Thyroid gland (tissue), 4 donors: ENCODE results near the gene UNKL. TPM values are rescaled to one million over a fixed set of nuclear protein-coding genes. Genes with fewer than 3 reads are reported as not detected.

ENCODE experiments used
- DNase-seq, 2 donors: peaks; one replicate each; pipeline ENCODE4 v3.0.0-alpha.2; 2019
- H3K27ac ChIP-seq, 3 donors: fragments of 200-600 bp; sonication (generic); 1 replicate in 2 of 3; 2 replicates in 1 of 3; pipeline ENCODE4 v1.5.1; 2016 to 2019; ENCODE audit warnings: mild to moderate bottlenecking in 1 of 3, moderate library complexity in 1 of 3
- H3K27me3 ChIP-seq: fragments of 200-600 bp; sonication (generic); one replicate; pipeline ENCODE4 v1.5.1; 2019
- H3K36me3 ChIP-seq, 2 donors: fragments of 200-600 bp; sonication (generic); one replicate each; pipeline ENCODE4 v1.5.1; 2016 to 2019
- H3K4me1 ChIP-seq, 2 donors: fragments of 200-600 bp; sonication (generic); one replicate each; pipeline ENCODE4 v1.5.1; 2017 to 2019
- H3K4me3 ChIP-seq, 3 donors: fragments of 200-600 bp; sonication (generic); replicated peaks in 1 of 3; 1 replicate in 2 of 3; 2 replicates in 1 of 3; pipeline ENCODE4 v1.5.1; 2016; ENCODE audit warnings: mild to moderate bottlenecking in 1 of 3
- H3K9me3 ChIP-seq: fragments of 200-600 bp; sonication (generic); one replicate; pipeline ENCODE4 v1.5.1; 2017
- POLR2A ChIP-seq, 2 donors: fragments of 450-650 bp; IDR thresholded peaks; one replicate each; pipeline ENCODE4 v1.6.1; 2017; ENCODE audit warnings: antibody characterized with exemption in 2 of 2, mild to moderate bottlenecking in 2 of 2, moderate library complexity in 1 of 2
- WGBS, 2 donors: methylation state at CpG; one replicate each; pipeline ENCODE4 v1.1.5; 2017; 5-methylcytosine and 5-hydroxymethylcytosine counted together
- intact Hi-C: fragments of 100-400 bp; cut with DNase I; formaldehyde crosslinking; loops from one replicate; pipeline ENCODE4 v1.15.1; 2023
- total RNA-seq, 4 donors: library from RNA; depleted of rRNA; stranded (reverse); fragments of >200 nt; gene quantifications; one replicate each; pipeline ENCODE4 v1.2.3, GENCODE V29; 2016
- TF ChIP-seq, protein P1 (sequence below), 6 experiments: fragments of 200-600 bp in 3 of 6; fragments of 450-650 bp in 3 of 6; sonication (generic) in 3 of 6; IDR thresholded peaks; one replicate each; pipeline ENCODE4 v1.5.1; 2016 to 2019; ENCODE audit warnings: antibody characterized with exemption in 6 of 6, mild to moderate bottlenecking in 2 of 6, inconsistent platforms in 1 of 6, moderate library complexity in 1 of 6

Gene UNKL
- total RNA-seq, 4 donors from 2014 or later = 26.2 to 46.9 (median 31.3) TPM

DNA sequence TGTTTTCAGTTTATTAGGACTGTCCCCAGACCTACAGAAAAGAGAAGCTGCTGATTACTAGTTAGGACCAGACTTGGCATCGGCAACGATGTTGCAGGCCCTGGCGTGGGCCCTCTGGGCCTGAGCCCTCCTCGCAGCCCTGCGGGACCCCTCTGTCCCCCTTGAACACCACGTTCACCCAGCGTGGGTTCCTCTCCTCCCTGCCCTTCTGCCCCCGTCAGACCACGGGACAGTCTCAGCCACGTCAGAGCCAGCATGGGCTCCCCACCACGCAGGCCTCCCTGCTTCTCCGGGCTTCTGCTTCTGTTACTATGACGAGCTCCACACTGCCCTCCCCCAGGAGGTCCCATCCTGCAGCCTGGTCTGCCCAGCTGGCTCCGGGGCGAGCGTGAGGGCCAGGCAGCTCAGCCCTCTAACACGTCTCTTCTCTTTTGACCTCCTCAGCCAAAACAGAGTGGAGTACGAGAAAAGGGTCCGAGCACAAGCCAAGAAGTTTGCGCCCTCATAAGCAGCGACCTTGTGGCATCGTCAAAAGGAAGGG, 90.1 kb downstream of the UNKL start:
- no peak overlapping the region for H3K27ac ChIP-seq
- 81 to 87% methylated on average over 22 of the region's 22 CpGs for WGBS, 2 donors
- no peak for DNase-seq
- TF ChIP-seq, protein P1, sequence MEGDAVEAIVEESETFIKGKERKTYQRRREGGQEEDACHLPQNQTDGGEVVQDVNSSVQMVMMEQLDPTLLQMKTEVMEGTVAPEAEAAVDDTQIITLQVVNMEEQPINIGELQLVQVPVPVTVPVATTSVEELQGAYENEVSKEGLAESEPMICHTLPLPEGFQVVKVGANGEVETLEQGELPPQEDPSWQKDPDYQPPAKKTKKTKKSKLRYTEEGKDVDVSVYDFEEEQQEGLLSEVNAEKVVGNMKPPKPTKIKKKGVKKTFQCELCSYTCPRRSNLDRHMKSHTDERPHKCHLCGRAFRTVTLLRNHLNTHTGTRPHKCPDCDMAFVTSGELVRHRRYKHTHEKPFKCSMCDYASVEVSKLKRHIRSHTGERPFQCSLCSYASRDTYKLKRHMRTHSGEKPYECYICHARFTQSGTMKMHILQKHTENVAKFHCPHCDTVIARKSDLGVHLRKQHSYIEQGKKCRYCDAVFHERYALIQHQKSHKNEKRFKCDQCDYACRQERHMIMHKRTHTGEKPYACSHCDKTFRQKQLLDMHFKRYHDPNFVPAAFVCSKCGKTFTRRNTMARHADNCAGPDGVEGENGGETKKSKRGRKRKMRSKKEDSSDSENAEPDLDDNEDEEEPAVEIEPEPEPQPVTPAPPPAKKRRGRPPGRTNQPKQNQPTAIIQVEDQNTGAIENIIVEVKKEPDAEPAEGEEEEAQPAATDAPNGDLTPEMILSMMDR (IDR thresholded peaks at IDR 0.05) = no peak
- no peak for TF ChIP-seq POLR2A (IDR thresholded peaks at IDR 0.05)
- no peaks in the 10 kb centered on the region for H3K9me3 ChIP-seq
- H3K36me3 ChIP-seq = peaks cover 46 to 49% of the 10 kb centered on the region in 2 donors
- H3K4me1 ChIP-seq = no peaks in the 10 kb centered on the region
- H3K27me3 ChIP-seq = no peaks in the 10 kb centered on the region
- H3K4me3 ChIP-seq = no peak overlapping the region
- intact Hi-C loops = no loop called here

DNA sequence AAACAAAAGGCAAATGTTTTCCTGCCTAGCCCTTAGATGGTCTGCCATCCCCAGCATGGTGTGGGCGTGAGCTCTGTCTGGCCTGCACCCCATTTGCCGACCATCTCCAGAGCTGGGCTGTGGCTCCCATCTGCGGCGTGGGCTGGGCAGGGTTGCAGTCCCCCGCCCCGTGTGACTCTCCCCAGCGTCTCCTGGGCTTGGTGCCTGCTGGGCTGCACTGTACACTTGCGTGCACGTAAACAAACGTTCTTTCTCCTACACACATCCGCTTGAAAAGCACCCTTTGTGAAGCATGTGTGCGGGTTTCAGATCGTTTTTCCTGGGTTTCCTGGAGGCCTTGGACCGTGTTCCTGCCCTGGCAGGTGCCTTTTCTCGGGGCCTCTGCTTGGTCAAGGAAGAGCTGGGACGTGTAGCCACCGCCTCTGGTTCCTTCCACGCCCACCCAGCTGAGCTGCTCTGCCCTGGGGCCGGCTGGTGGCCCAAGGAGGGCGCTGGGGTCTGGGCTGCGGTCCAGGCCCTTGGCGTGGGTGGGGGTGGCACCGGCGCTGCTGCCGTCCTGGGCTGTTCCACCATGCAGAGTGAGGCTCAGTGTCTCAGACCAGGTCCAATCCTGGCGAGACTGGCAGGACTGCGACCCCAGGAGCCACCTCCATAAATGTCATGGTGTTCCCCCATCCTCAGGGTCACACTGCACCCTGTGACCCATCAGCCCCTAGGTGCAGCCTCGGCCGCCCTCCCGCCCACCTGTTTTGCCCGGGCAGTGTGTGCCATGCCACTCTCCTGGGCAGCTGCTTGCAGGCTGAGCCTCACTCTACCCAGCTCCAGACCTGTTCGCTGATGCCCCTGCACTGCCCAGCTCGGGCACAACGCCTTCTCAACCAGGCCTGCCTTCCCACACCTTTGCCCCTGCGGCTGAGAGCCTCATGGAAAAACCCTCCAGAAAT, 90.9 kb downstream of the UNKL start:
- no peak overlapping the region for H3K27ac ChIP-seq
- peaks cover 53 to 57% of the 10 kb centered on the region in 2 donors for H3K36me3 ChIP-seq
- no peaks in the 10 kb centered on the region for H3K4me1 ChIP-seq
- intact Hi-C loops = no loop called here
- H3K27me3 ChIP-seq = no peaks in the 10 kb centered on the region
- H3K4me3 ChIP-seq = no peak overlapping the region
- H3K9me3 ChIP-seq = no peaks in the 10 kb centered on the region
- no peak for DNase-seq
- TF ChIP-seq, protein P1 (IDR thresholded peaks at IDR 0.05) = no peak
- WGBS, 2 donors = 88 to 91% methylated on average over 31 to 33 of the region's 35 CpGs

DNA sequence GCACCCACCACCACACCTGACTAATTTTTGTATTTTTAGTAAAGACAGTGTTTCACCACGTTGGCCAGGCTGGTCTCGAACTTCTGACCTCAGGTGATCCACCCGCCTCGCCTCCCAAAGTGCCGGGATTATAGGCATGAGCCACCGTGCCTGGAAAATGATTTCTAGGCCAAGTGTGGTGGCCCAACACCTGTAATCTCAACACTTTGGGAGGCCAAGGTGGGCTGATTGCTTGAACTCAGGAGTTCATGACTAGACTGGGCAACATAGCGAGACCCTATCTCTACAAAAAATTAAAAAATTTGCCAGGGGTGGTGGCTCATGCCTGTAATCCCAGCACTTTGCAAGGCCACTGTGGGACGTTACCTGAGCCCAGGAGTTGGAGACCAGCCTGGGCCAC, 92.1 kb downstream of the UNKL start:
- Histone ChIP-seq H3K36me3 (peaks cover 65 to 68% of the 10 kb centered on the region in 2 donors), H3K4me3 (no peak overlapping the region), H3K27ac (no peak overlapping the region), H3K27me3 (no peaks in the 10 kb centered on the region), H3K9me3 (no peaks in the 10 kb centered on the region), H3K4me1 (no peaks in the 10 kb centered on the region)
- DNase-seq = no peak
- WGBS, 2 donors = 96 to 100% methylated on average over 8 of the region's 8 CpGs
- TF ChIP-seq POLR2A (IDR thresholded peaks at IDR 0.05) = no peak
- TF ChIP-seq, protein P1 (IDR thresholded peaks at IDR 0.05) = no peak
- intact Hi-C loops = no loop called here

DNA sequence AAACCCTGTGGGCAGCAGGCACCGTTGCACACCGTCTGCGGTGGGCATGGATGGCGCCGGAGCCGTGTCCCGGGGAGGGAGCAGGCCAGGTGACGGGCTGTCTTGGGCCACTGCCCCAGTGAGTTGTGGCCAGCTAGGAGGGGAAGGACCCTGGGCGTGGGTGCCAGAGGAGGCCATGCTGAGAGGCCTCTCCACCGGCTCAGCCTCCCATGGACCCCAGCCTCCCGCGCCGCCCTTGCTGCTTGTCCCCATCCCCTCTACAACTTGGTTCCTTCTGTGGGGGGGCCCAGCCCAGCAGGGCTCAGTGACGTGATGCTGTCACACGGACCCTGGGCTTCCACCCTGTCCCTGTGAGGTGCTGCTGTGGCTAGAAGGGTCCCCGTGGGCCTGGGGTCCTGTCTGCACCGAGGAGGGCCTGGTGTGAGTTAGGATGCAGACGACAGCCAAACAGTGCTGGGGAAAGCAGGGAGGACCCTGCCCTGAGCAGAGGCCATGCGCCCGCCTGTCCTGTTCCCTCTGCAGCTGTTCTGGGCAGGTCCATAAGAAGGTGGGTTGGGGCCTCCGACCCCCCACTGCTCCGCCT, 93.8 kb downstream of the UNKL start:
- no peak for DNase-seq
- WGBS, 2 donors = 83 to 90% methylated on average over 11 to 20 of the region's 22 CpGs
- Histone ChIP-seq H3K9me3 (no peaks in the 10 kb centered on the region), H3K36me3 (peaks cover 82 to 84% of the 10 kb centered on the region in 2 donors), H3K27me3 (no peaks in the 10 kb centered on the region), H3K27ac (no peak overlapping the region), H3K4me3 (no peak overlapping the region), H3K4me1 (no peaks in the 10 kb centered on the region)
- TF ChIP-seq POLR2A (IDR thresholded peaks at IDR 0.05) = no peak
- TF ChIP-seq, protein P1 (IDR thresholded peaks at IDR 0.05) = no peak
- intact Hi-C loops = no loop called here

DNA sequence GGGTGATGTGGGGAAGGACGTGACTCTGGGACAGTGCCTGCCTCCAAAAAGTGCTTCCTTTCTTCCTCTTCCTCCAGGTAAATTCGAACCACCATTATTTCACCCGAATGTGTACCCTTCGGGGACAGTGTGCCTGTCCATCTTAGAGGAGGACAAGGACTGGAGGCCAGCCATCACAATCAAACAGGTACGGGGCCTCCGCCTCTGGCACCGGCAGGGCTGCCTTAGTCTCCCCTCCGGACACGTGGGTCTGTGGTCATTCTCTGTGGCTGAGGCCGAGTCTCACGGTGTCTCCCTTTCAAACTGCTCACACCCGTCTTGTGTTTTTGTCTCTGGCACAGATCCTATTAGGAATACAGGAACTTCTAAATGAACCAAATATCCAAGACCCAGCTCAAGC, 94.4 kb downstream of the UNKL start:
- no peak overlapping the region for H3K4me3 ChIP-seq
- 85 to 87% methylated on average over 12 of the region's 12 CpGs for WGBS, 2 donors
- intact Hi-C loops = no loop called here
- no peaks in the 10 kb centered on the region for H3K27me3 ChIP-seq
- H3K4me1 ChIP-seq = no peaks in the 10 kb centered on the region
- no peaks in the 10 kb centered on the region for H3K9me3 ChIP-seq
- no peak overlapping the region for H3K27ac ChIP-seq
- TF ChIP-seq POLR2A (IDR thresholded peaks at IDR 0.05) = no peak
- TF ChIP-seq, protein P1 (IDR thresholded peaks at IDR 0.05) = no peak
- peaks cover 83 to 84% of the 10 kb centered on the region in 2 donors for H3K36me3 ChIP-seq
- DNase-seq = no peak
